Stimulated activated memory B cell treated with anti-CD40 and anti-IgM and Interleukin-4, amounts not matched to agents 10 μg/mL and 1 μg/mL and 100 μg/mL, for 72 hours (primary cell): ENCODE data around the gene SLC22A8.

ENCODE experiments used
- ATAC-seq: fragments of 150-1000 bp; cut with Tn5 transposase; 2 replicates; pipeline ENCODE4 v1.10.0; 2021
- H3K27ac Mint-ChIP-seq: one replicate; pipeline ENCODE4 v1.8.0; 2022; ENCODE audit warnings: mild to moderate bottlenecking, mixed read lengths
- H3K27me3 Mint-ChIP-seq: one replicate; pipeline ENCODE4 v1.8.0; 2022; ENCODE audit warnings: mixed read lengths
- H3K36me3 Mint-ChIP-seq: one replicate; pipeline ENCODE4 v1.8.0; 2022; ENCODE audit warnings: mixed read lengths
- H3K4me1 Mint-ChIP-seq: one replicate; pipeline ENCODE4 v1.8.0; 2022; ENCODE audit warnings: mixed read lengths
- H3K4me3 Mint-ChIP-seq: one replicate; pipeline ENCODE4 v1.8.0; 2022; ENCODE audit warnings: mild to moderate bottlenecking, moderate library complexity, mixed read lengths
- H3K9me3 Mint-ChIP-seq: one replicate; pipeline ENCODE4 v1.8.0; 2022; ENCODE audit warnings: mixed read lengths

Gene SLC22A8

DNA sequence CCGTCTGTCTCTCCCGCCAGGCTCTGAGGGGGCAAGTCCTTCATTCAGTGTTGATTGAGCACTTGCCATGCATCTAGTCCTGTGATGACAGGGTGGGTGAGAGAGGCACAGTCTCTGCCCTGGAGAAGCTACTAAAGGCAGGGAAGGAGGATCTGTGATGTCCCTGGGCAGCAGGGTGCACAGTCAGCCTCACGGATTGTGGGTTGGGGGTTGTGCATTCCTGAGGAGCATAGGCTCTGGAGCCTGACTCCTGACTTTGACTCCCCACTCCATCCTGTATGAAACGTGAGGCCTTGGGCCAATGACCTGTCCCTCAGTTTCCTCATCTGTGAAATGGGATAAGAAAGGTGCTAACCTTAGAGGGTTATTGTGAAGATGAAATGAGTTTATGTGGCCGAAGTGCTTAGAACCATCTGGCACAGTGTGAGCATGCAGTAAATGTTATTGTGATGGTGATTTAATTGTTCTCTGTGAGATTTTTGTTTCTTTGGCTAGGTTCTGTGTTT lies 4.7 kb downstream of the SLC22A8 start:
- Mint-ChIP-seq H3K4me1 (no peaks in the 10 kb centered on the region), H3K27ac (no peak overlapping the region), H3K9me3 (no peaks in the 10 kb centered on the region), H3K27me3 (peaks cover 34% of the 10 kb centered on the region), H3K4me3 (no peak overlapping the region), H3K36me3 (no peaks in the 10 kb centered on the region)
- no peak for ATAC-seq

DNA sequence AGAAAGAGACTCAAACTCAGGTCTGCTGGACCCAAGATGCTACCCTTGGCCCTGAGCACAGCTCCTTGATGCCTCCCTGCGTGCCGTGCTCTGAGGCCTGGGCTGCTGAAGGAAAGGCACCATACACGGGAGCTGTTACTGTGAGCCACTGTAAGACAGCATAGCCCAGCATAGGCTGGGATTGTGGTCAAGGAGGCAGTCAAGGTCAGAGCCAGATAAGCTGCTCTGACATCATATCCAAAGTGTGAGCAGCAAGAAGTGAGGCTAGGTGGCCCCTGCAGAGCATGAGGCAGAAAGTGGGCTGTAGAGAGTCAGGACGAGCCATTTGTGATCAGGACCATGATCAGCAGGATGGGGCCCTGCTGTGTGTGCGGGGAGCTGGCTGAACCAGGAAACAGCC lies 7.7 kb downstream of the SLC22A8 start:
- no peaks in the 10 kb centered on the region for H3K4me1 Mint-ChIP-seq
- H3K4me3 Mint-ChIP-seq: no peak overlapping the region
- H3K9me3 Mint-ChIP-seq: no peaks in the 10 kb centered on the region
- no peaks in the 10 kb centered on the region for H3K36me3 Mint-ChIP-seq
- H3K27me3 Mint-ChIP-seq: peaks cover 12% of the 10 kb centered on the region
- H3K27ac Mint-ChIP-seq: no peak overlapping the region
- no peak for ATAC-seq

GRCh38 chr11:63001456-63001855 lies 14.2 kb downstream of the SLC22A8 start:
- Mint-ChIP-seq H3K4me3 (no peak overlapping the region), H3K9me3 (no peaks in the 10 kb centered on the region)

DNA sequence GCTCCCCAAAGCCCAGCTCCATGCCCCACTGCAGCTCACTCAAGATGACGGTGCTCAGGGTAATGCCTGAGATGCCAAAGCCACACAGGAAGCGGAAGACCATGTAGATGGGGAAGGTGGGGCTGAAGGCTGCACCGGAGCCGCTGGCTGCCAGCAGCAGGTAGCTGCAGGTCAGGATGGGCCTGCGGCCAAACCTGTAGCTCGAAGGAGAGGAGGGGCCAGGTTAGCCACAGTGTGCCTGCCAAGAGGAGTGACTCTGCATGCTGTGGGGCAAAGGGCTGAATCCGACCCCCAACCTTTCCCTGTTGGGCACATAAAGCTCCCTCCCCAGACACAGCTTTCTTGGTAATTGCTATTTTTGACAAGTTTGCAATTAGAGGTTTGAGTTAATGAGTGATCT lies 16.0 kb downstream of the SLC22A8 start:
- Mint-ChIP-seq H3K4me3 (no peak overlapping the region), H3K27ac (no peak overlapping the region), H3K27me3 (peaks cover 55% of the 10 kb centered on the region), H3K4me1 (no peaks in the 10 kb centered on the region), H3K36me3 (no peaks in the 10 kb centered on the region), H3K9me3 (no peaks in the 10 kb centered on the region)
- no peak for ATAC-seq

More at GRCh38 chr11:63001456-63001855, 14.2 kb downstream of the SLC22A8 start:
- H3K36me3 Mint-ChIP-seq: no peaks in the 10 kb centered on the region
- no peak overlapping the region for H3K27ac Mint-ChIP-seq
- no peak for ATAC-seq
- peaks cover 37% of the 10 kb centered on the region for H3K27me3 Mint-ChIP-seq
- no peaks in the 10 kb centered on the region for H3K4me1 Mint-ChIP-seq

GRCh38 chr11:62999156-62999555 lies 16.5 kb downstream of the SLC22A8 start:
- ATAC-seq: no peak
- Mint-ChIP-seq H3K36me3 (no peaks in the 10 kb centered on the region), H3K27ac (no peak overlapping the region), H3K27me3 (peaks cover 60% of the 10 kb centered on the region), H3K9me3 (no peaks in the 10 kb centered on the region), H3K4me3 (no peak overlapping the region), H3K4me1 (no peaks in the 10 kb centered on the region)

DNA sequence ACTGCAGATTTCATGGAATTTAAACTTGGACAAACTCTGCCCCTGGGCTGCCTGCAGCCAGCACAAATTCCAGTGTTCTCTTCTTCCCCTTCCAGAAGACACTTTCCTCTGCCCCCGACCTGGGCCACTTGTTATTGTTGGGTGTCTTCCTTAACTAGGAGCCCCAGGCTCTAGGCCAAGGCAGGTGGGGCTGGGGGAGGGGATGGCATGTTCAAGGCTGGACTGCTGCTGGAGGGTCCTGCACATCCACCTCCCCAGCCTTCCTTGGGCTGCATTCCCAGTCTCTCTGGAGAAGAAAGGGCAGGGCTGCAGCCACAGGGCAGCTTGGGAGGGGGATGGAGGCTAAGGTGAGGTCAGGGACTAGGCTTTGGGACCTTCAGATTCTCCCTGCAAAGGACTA lies 19.4 kb downstream of the SLC22A8 start:
- ATAC-seq: no peak
- Mint-ChIP-seq H3K36me3 (no peaks in the 10 kb centered on the region), H3K27me3 (peaks cover 78% of the 10 kb centered on the region), H3K4me3 (no peak overlapping the region), H3K4me1 (no peaks in the 10 kb centered on the region), H3K27ac (no peak overlapping the region), H3K9me3 (no peaks in the 10 kb centered on the region)

GRCh38 chr11:62994775-62995174 lies 20.9 kb downstream of the SLC22A8 start:
- Mint-ChIP-seq H3K4me3 (no peak overlapping the region), H3K4me1 (no peaks in the 10 kb centered on the region), H3K9me3 (no peaks in the 10 kb centered on the region), H3K27ac (no peak overlapping the region), H3K27me3 (peaks cover 71% of the 10 kb centered on the region), H3K36me3 (no peaks in the 10 kb centered on the region)
- ATAC-seq: no peak

DNA sequence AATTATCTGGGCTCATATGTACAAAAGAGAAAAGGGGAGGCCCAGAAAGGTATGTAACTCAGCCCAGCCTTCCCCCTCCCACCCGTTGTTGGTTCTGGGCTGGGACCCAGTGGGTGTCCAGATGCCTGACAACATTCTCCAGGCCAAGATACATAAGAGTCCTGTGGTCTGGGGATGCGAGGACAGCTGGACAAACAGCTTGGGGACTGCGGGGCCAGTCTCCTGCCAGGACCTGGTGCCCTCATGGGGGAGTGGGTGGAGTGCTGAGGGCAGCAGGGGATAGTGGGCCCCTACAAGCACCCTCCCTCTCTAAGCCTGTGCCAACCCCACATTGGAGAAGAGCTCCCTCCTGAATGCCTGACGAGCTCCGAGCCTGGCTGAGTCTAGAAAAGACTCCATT lies 27.4 kb downstream of the SLC22A8 start:
- H3K4me1 Mint-ChIP-seq: no peaks in the 10 kb centered on the region
- H3K27me3 Mint-ChIP-seq: peaks cover 50% of the 10 kb centered on the region
- no peak for ATAC-seq
- H3K4me3 Mint-ChIP-seq: no peak overlapping the region
- no peaks in the 10 kb centered on the region for H3K36me3 Mint-ChIP-seq
- H3K27ac Mint-ChIP-seq: no peak overlapping the region
- no peaks in the 10 kb centered on the region for H3K9me3 Mint-ChIP-seq

GRCh38 chr11:62985041-62985750 lies 30.4 kb downstream of the SLC22A8 start:
- H3K4me1 Mint-ChIP-seq: no peaks in the 10 kb centered on the region
- H3K4me3 Mint-ChIP-seq: no peak overlapping the region
- H3K9me3 Mint-ChIP-seq: no peaks in the 10 kb centered on the region
- H3K27ac Mint-ChIP-seq: no peak overlapping the region
- ATAC-seq: no peak
- no peaks in the 10 kb centered on the region for H3K36me3 Mint-ChIP-seq
- H3K27me3 Mint-ChIP-seq: peaks cover 48% of the 10 kb centered on the region

GRCh38 chr11:62984451-62984991 lies 31.1 kb downstream of the SLC22A8 start, which contains the start of gene SLC22A6:
Gene SLC22A6, minus strand, starts transcription at chr11:62984967. Its CDS starts 277 bp downstream, at chr11:62984690.
- H3K27me3 Mint-ChIP-seq: peaks cover 55% of the 10 kb centered on the region
- H3K9me3 Mint-ChIP-seq: no peaks in the 10 kb centered on the region
- no peaks in the 10 kb centered on the region for H3K4me1 Mint-ChIP-seq
- no peaks in the 10 kb centered on the region for H3K36me3 Mint-ChIP-seq
- no peak within 1 kb of the TSS for H3K4me3 Mint-ChIP-seq
- no peak for ATAC-seq
- no peak within 1 kb of the TSS for H3K27ac Mint-ChIP-seq

DNA sequence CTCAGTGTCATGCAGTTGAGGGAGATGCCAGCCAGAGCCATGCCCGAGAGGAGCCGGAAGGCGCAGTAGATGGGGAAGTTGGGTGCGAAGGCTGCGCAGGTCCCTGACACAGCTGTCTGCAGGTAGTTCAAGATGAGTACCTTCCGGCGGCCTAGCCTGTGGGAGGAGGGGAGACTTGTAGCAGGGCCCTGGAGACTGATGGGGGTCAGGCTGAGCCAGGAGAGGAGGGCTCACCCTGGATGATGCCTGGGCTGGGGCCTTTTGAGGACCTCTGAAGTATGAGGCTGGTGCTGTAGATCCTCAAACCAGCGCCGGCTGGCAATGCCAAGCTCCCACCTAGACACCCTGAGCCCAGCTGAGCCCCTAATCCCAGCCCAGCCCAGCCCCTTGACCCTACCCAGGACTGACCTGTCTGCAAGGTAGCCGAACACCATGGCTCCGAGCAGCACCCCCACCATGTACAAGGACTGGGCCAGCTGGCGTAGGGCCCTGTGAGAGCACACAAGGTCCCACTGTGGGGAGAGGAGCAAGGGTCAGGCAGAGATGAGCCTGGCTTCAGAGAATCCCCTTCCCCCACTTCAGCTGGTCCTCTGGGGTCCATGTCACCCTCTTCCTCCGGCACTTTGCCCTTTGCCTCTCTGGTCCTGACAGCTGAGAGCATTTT lies 32.0 kb downstream of the SLC22A8 start:
- H3K36me3 Mint-ChIP-seq: no peaks in the 10 kb centered on the region
- H3K9me3 Mint-ChIP-seq: no peaks in the 10 kb centered on the region
- H3K27ac Mint-ChIP-seq: no peak overlapping the region
- no peak overlapping the region for H3K4me3 Mint-ChIP-seq
- peaks cover 63% of the 10 kb centered on the region for H3K27me3 Mint-ChIP-seq
- no peak for ATAC-seq
- no peaks in the 10 kb centered on the region for H3K4me1 Mint-ChIP-seq

GRCh38 chr11:62981743-62982142 lies 33.9 kb downstream of the SLC22A8 start:
- peaks cover 54% of the 10 kb centered on the region for H3K27me3 Mint-ChIP-seq
- no peaks in the 10 kb centered on the region for H3K9me3 Mint-ChIP-seq
- H3K4me3 Mint-ChIP-seq: no peak overlapping the region
- no peak for ATAC-seq
- H3K36me3 Mint-ChIP-seq: no peaks in the 10 kb centered on the region
- no peak overlapping the region for H3K27ac Mint-ChIP-seq
- no peaks in the 10 kb centered on the region for H3K4me1 Mint-ChIP-seq

GRCh38 chr11:62980133-62980760 lies 35.4 kb downstream of the SLC22A8 start:
- Mint-ChIP-seq H3K4me1 (no peaks in the 10 kb centered on the region), H3K27me3 (peaks cover 54% of the 10 kb centered on the region), H3K4me3 (no peak overlapping the region), H3K9me3 (no peaks in the 10 kb centered on the region), H3K36me3 (no peaks in the 10 kb centered on the region), H3K27ac (no peak overlapping the region)
- ATAC-seq: no peak

DNA sequence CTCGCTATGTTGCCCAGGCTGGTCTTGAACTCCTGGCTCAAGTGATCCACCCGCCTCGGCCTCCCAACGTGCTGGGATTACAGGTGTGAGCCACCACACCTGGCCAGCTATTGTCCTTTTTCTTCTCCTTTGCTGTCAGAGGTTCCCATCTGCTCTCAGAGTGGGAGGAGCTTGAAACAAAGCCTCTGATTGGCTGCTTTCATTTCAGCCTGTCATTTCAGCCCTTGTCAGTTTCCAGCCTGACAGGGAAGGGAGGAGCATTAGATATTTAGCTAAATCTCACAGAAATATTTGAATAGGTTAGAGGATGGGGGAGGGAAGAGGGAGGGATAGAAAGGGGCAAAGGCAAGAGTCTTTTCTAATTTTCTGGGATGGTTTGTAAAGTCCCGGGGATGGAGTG lies 39.5 kb downstream of the SLC22A8 start:
- no peaks in the 10 kb centered on the region for H3K4me1 Mint-ChIP-seq
- H3K27me3 Mint-ChIP-seq: peaks cover 61% of the 10 kb centered on the region
- H3K27ac Mint-ChIP-seq: no peak overlapping the region
- H3K9me3 Mint-ChIP-seq: no peaks in the 10 kb centered on the region
- H3K36me3 Mint-ChIP-seq: no peaks in the 10 kb centered on the region
- ATAC-seq: no peak
- no peak overlapping the region for H3K4me3 Mint-ChIP-seq

DNA sequence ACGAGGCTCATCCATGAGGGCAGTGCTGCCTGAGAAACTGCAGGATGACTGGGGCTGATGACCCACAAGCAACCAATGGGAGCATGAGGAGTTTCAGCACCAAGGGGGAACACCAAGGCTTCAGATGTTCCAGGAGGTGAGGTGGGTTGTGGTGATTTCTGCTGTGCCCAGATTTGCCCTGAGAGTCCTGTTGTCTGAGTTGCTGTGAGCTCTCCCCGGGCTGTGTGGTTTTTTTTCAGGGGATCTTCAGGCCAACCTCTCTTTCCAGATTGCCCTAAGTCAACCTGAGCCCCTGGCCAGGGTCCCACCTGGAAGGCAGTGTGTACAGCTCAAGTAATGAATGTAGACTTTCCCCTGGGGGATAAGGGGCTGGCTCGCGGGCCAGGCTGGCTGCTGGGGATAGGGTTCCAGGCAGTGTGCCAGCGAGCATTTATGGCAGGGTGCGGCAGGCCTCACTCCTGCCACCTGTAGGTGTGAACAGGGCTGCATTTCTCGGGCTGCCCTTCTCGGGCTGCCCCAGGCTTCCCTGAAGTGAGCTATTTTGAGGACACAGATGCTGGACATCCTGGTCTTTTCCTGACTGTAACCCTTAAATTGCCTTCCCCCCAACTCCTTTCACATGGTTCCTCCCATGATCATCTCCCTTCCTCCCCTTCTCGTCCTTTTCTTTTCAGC lies 40.7 kb downstream of the SLC22A8 start:
- H3K9me3 Mint-ChIP-seq: no peaks in the 10 kb centered on the region
- ATAC-seq: no peak

More for the DNA sequence above, 40.7 kb downstream of the SLC22A8 start:
- H3K27ac Mint-ChIP-seq: no peak overlapping the region
- H3K36me3 Mint-ChIP-seq: no peaks in the 10 kb centered on the region
- H3K4me1 Mint-ChIP-seq: no peaks in the 10 kb centered on the region
- H3K27me3 Mint-ChIP-seq: peaks cover 58% of the 10 kb centered on the region
- H3K4me3 Mint-ChIP-seq: no peak overlapping the region
